Natural killer cell (primary cell): ENCODE measurements around the gene MARCHF3. TPM values are rescaled to one million over a fixed set of nuclear protein-coding genes. Genes with fewer than 3 reads are reported as not detected.

Experiments
- ATAC-seq, 3 donors: fragments of 150-1000 bp in 2 of 3; fragments of 200-7000 bp in 1 of 3; cut with Tn5 transposase; 1 replicate in 1 of 3; 2 replicates in 2 of 3; pipeline ENCODE4 v1.10.0; 2021; ENCODE audit warnings: mild to moderate bottlenecking in 2 of 3, moderate library complexity in 2 of 3
- DNase-seq, 2 donors: peaks; one replicate each; pipeline versions ENCODE4 v3.0.0 to v3.0.0-alpha.2; 2013 to 2021; ENCODE audit warnings: mixed read lengths in 1 of 2
- H3K27ac ChIP-seq: one replicate; pipeline ENCODE4 v1.5.1; 2013; ENCODE audit warnings: mild to moderate bottlenecking, low read length
- H3K27me3 ChIP-seq: one replicate; pipeline ENCODE4 v1.6.1; 2013; ENCODE audit warnings: low read length; ENCODE audit not compliant: control insufficient read depth, insufficient read depth
- H3K36me3 ChIP-seq: one replicate; pipeline ENCODE4 v1.6.1; 2013; ENCODE audit warnings: low read length; ENCODE audit not compliant: control insufficient read depth, insufficient read depth
- H3K4me1 ChIP-seq: one replicate; pipeline ENCODE4 v1.6.1; 2013; ENCODE audit warnings: low read length; ENCODE audit not compliant: control insufficient read depth, insufficient read depth
- H3K4me3 ChIP-seq: one replicate; pipeline ENCODE4 v1.5.1; 2013; ENCODE audit warnings: low read length
- H3K9me3 ChIP-seq: one replicate; pipeline ENCODE4 v1.6.1; 2013; ENCODE audit warnings: low read length; ENCODE audit not compliant: control insufficient read depth, insufficient read depth
- H3K27ac Mint-ChIP-seq, 2 donors: one replicate each; pipeline ENCODE4 v1.8.0; 2022; ENCODE audit warnings: mild to moderate bottlenecking in 2 of 2, mixed read lengths in 2 of 2, moderate library complexity in 1 of 2
- H3K27me3 Mint-ChIP-seq, 2 donors: one replicate each; pipeline ENCODE4 v1.8.0; 2022; ENCODE audit warnings: low read depth in 2 of 2, mixed read lengths in 2 of 2
- H3K36me3 Mint-ChIP-seq: one replicate; pipeline ENCODE4 v1.8.0; 2022; ENCODE audit warnings: mixed read lengths
- H3K4me1 Mint-ChIP-seq, 2 donors: one replicate each; pipeline ENCODE4 v1.8.0; 2022; ENCODE audit warnings: mixed read lengths in 2 of 2
- H3K4me3 Mint-ChIP-seq: one replicate; pipeline ENCODE4 v1.8.0; 2022; ENCODE audit warnings: mild to moderate bottlenecking, moderate library complexity, mixed read lengths
- H3K9me3 Mint-ChIP-seq, 2 donors: one replicate each; pipeline ENCODE4 v1.8.0; 2022; ENCODE audit warnings: mixed read lengths in 2 of 2
- CTCF ChIP-seq: fragments of 200-600 bp; IDR thresholded peaks from one replicate; pipeline ENCODE4 v1.8.0; 2022; ENCODE audit warnings: antibody characterized with exemption
- WGBS: methylation state at CpG from one replicate; pipeline ENCODE4 v1.1.7; 2013; ENCODE audit warnings: missing lambda C conversion rate; ENCODE audit not compliant: insufficient coverage; 5-methylcytosine and 5-hydroxymethylcytosine counted together
- intact Hi-C: fragments of 100-400 bp; cut with micrococcal nuclease; formaldehyde crosslinking; loops from one replicate; pipeline ENCODE4 v1.14.2; 2022
- total RNA-seq, 4 donors: library from RNA; stranded (reverse); fragments of 120-200 nt in 1 of 4; gene quantifications; one replicate each; pipeline versions ENCODE4 v1.2.3 to v1.2.4, GENCODE V29; 2013 to 2022

Gene MARCHF3
- total RNA-seq, 3 donors from 2014 or later (not counting 1 experiment from before 2014, with no cell fraction given) = 6.8 to 11.2 (median 8.9) TPM

GRCh38 chr5:126939887-126940286 lies 90.5 kb downstream of the MARCHF3 start:
- H3K4me1 ChIP-seq = no peaks in the 10 kb centered on the region
- H3K36me3 Mint-ChIP-seq = no peaks in the 10 kb centered on the region
- H3K27ac Mint-ChIP-seq = no peak overlapping the region
- H3K27me3 ChIP-seq = no peaks in the 10 kb centered on the region
- H3K4me3 ChIP-seq = no peak overlapping the region
- intact Hi-C loops = no loop called here
- H3K4me3 Mint-ChIP-seq = no peak overlapping the region
- TF ChIP-seq CTCF = no peak
- no peak overlapping the region for H3K27ac ChIP-seq
- ATAC-seq (no peak), DNase-seq (no peak)
- H3K27me3 Mint-ChIP-seq = no peaks in the 10 kb centered on the region
- 95% methylated on average over 5 of the region's 5 CpGs for WGBS
- no peaks in the 10 kb centered on the region for H3K36me3 ChIP-seq
- no peaks in the 10 kb centered on the region for H3K4me1 Mint-ChIP-seq
- H3K9me3 Mint-ChIP-seq = no peaks in the 10 kb centered on the region
- no peaks in the 10 kb centered on the region for H3K9me3 ChIP-seq

GRCh38 chr5:126938466-126938865 lies 91.9 kb downstream of the MARCHF3 start:
- Histone ChIP-seq H3K27me3 (no peaks in the 10 kb centered on the region), H3K36me3 (no peaks in the 10 kb centered on the region), H3K4me1 (no peaks in the 10 kb centered on the region), H3K9me3 (no peaks in the 10 kb centered on the region), H3K27ac (no peak overlapping the region), H3K4me3 (no peak overlapping the region)
- no peaks in the 10 kb centered on the region for H3K4me1 Mint-ChIP-seq
- DNase-seq (no peak), ATAC-seq (no peak)
- no peaks in the 10 kb centered on the region for H3K9me3 Mint-ChIP-seq
- TF ChIP-seq CTCF = no peak
- no peaks in the 10 kb centered on the region for H3K36me3 Mint-ChIP-seq
- intact Hi-C loops = no loop called here
- no peaks in the 10 kb centered on the region for H3K27me3 Mint-ChIP-seq
- H3K27ac Mint-ChIP-seq = no peak overlapping the region
- no peak overlapping the region for H3K4me3 Mint-ChIP-seq

- Histone ChIP-seq H3K27me3 (no peaks in the 10 kb centered on the region), H3K27ac (no peak overlapping the region), H3K4me1 (no peaks in the 10 kb centered on the region), H3K9me3 (no peaks in the 10 kb centered on the region), H3K4me3 (no peak overlapping the region), H3K36me3 (no peaks in the 10 kb centered on the region)
- Mint-ChIP-seq H3K4me3 (no peak overlapping the region), H3K27me3 (no peaks in the 10 kb centered on the region), H3K36me3 (no peaks in the 10 kb centered on the region), H3K27ac (no peak overlapping the region), H3K4me1 (no peaks in the 10 kb centered on the region), H3K9me3 (no peaks in the 10 kb centered on the region)
- WGBS = 83% methylated on average over 1 of the region's 2 CpGs
- no peak for TF ChIP-seq CTCF
- intact Hi-C loops = no loop called here
- ATAC-seq (no peak), DNase-seq (no peak)
These were observed 92.6 kb downstream of the MARCHF3 start for GRCh38 chr5:126937771-126938170.

- peak in 1 of 3 donors; percentile 62 for ATAC-seq
- H3K27me3 Mint-ChIP-seq = no peaks in the 10 kb centered on the region
- H3K27ac ChIP-seq = no peak overlapping the region
- H3K4me3 ChIP-seq = no peak overlapping the region
- WGBS = 74% methylated on average over 4 of the region's 4 CpGs
- no peak for TF ChIP-seq CTCF
- H3K4me3 Mint-ChIP-seq = no peak overlapping the region
- no peaks in the 10 kb centered on the region for H3K4me1 ChIP-seq
- no peaks in the 10 kb centered on the region for H3K27me3 ChIP-seq
- H3K4me1 Mint-ChIP-seq = peaks cover 5 to 6% of the 10 kb centered on the region in 2 donors
- no peaks in the 10 kb centered on the region for H3K9me3 ChIP-seq
- intact Hi-C loops = no loop called here
- H3K27ac Mint-ChIP-seq = no peak overlapping the region
- H3K36me3 Mint-ChIP-seq = no peaks in the 10 kb centered on the region
- DNase-seq = no peak
- no peaks in the 10 kb centered on the region for H3K9me3 Mint-ChIP-seq
- H3K36me3 ChIP-seq = no peaks in the 10 kb centered on the region
These were observed 93.5 kb downstream of the MARCHF3 start for GRCh38 chr5:126936775-126937418.
